ENCODE measurements around the gene VPS37B.

DNA sequence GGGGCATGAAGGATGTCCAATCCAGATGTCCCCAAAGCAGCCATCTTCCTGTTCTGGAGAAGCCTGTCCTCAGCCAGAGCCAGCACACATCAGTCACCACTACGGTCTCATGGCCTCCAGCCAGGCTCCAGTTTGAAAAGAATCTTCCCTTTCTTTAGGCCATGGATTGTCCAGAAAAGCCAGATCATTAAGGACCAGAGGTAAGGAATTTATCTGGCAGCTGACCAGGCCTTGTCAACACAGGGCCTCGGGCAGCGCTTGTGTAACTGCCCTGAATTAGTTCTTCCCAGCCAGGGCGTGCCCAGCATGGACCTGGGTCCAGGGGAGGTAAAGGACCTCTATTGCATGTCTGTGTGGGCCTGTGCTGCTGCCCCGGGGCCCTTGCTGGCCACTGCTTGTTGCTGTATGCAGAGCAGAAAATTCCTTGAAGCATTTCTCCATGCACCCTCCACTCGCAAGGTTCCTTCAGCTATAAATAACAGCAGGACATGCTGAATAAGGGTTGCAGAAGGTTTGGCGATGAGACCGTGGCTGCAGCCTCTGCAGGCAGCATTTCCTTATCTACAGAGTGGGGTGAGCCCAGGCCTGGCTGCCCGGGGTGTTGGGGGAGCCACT is 21.7 kb upstream of the VPS37B start:
- TF ChIP-seq, protein P1, sequence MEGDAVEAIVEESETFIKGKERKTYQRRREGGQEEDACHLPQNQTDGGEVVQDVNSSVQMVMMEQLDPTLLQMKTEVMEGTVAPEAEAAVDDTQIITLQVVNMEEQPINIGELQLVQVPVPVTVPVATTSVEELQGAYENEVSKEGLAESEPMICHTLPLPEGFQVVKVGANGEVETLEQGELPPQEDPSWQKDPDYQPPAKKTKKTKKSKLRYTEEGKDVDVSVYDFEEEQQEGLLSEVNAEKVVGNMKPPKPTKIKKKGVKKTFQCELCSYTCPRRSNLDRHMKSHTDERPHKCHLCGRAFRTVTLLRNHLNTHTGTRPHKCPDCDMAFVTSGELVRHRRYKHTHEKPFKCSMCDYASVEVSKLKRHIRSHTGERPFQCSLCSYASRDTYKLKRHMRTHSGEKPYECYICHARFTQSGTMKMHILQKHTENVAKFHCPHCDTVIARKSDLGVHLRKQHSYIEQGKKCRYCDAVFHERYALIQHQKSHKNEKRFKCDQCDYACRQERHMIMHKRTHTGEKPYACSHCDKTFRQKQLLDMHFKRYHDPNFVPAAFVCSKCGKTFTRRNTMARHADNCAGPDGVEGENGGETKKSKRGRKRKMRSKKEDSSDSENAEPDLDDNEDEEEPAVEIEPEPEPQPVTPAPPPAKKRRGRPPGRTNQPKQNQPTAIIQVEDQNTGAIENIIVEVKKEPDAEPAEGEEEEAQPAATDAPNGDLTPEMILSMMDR (IDR thresholded peaks at IDR 0.05) = no peak
- peak in 2 of 3 donors; percentile 30 to 50 for TF ChIP-seq POLR2AphosphoS5 (IDR thresholded peaks at IDR 0.05)
- TF ChIP-seq POLR2A (IDR thresholded peaks at IDR 0.05) = no peak
- no peak for TF ChIP-seq EP300 (IDR thresholded peaks at IDR 0.05; ENCODE audit: low read depth)

Measured in transverse colon (tissue), 4 donors.